ENCODE data around the gene LGALS7. TPM values are rescaled to one million over a fixed set of nuclear protein-coding genes. Genes with fewer than 3 reads are reported as not detected.

Gene LGALS7
- total RNA-seq, 4 donors from 2014 or later = not detected

GRCh38 chr19:38742296-38742695 is 31.0 kb downstream of the LGALS7 start:
- WGBS, 2 donors = 93 to 94% methylated on average over 9 of the region's 9 CpGs
- TF ChIP-seq POLR2A (IDR thresholded peaks at IDR 0.05) = no peak
- no peak for TF ChIP-seq CTCF (IDR thresholded peaks at IDR 0.05)

GRCh38 chr19:38741670-38742069 is 31.6 kb downstream of the LGALS7 start:
- 95 to 97% methylated on average over 6 to 15 of the region's 15 CpGs for WGBS, 2 donors
- Histone ChIP-seq H3K9me3 (no peaks in the 10 kb centered on the region), H3K4me3 (replicated peaks in 1 of 3) (no peak overlapping the region), H3K4me1 (peaks cover 0 to 4% of the 10 kb centered on the region in 2 donors), H3K27me3 (no peaks in the 10 kb centered on the region), H3K36me3 (no peaks in the 10 kb centered on the region), H3K27ac (no peak overlapping the region)
- DNase-seq = no peak
- TF ChIP-seq CTCF (IDR thresholded peaks at IDR 0.05) (no peak), POLR2A (IDR thresholded peaks at IDR 0.05) (no peak)
- intact Hi-C loops (cut with DNase I) = no loop called here

More at GRCh38 chr19:38742296-38742695, 31.0 kb downstream of the LGALS7 start:
- Histone ChIP-seq H3K27ac (no peak overlapping the region), H3K4me3 (replicated peaks in 1 of 3) (no peak overlapping the region), H3K36me3 (no peaks in the 10 kb centered on the region), H3K9me3 (no peaks in the 10 kb centered on the region), H3K4me1 (no peaks in the 10 kb centered on the region), H3K27me3 (no peaks in the 10 kb centered on the region)
- no peak for DNase-seq
- intact Hi-C loops (cut with DNase I) = no loop called here

GRCh38 chr19:38740932-38741331 is 32.4 kb downstream of the LGALS7 start:
- no peaks in the 10 kb centered on the region for H3K9me3 ChIP-seq
- no peak for TF ChIP-seq POLR2A (IDR thresholded peaks at IDR 0.05)
- TF ChIP-seq CTCF (IDR thresholded peaks at IDR 0.05) = no peak
- no peaks in the 10 kb centered on the region for H3K36me3 ChIP-seq
- H3K4me3 ChIP-seq (replicated peaks in 1 of 3) = no peak overlapping the region
- 85 to 100% methylated on average over 2 of the region's 2 CpGs for WGBS, 2 donors
- intact Hi-C loops (cut with DNase I) = no loop called here
- no peak overlapping the region for H3K27ac ChIP-seq
- no peaks in the 10 kb centered on the region for H3K27me3 ChIP-seq
- peaks cover 4 to 8% of the 10 kb centered on the region in 2 donors for H3K4me1 ChIP-seq
- DNase-seq = no peak

GRCh38 chr19:38740257-38740592 is 33.1 kb downstream of the LGALS7 start:
- intact Hi-C loops (cut with DNase I) = no loop called here
- TF ChIP-seq POLR2A (IDR thresholded peaks at IDR 0.05) (no peak), CTCF (IDR thresholded peaks at IDR 0.05) (no peak)

GRCh38 chr19:38739440-38740256 is 33.7 kb downstream of the LGALS7 start:
- H3K27ac ChIP-seq = no peak overlapping the region
- DNase-seq = no peak
- WGBS, 2 donors = 72 to 93% methylated on average over 6 to 15 of the region's 16 CpGs
- intact Hi-C loops (cut with DNase I) = no loop called here
- no peak for TF ChIP-seq POLR2A (IDR thresholded peaks at IDR 0.05)
- TF ChIP-seq CTCF (IDR thresholded peaks at IDR 0.05) = no peak
- no peaks in the 10 kb centered on the region for H3K9me3 ChIP-seq
- no peaks in the 10 kb centered on the region for H3K27me3 ChIP-seq
- peaks cover 4 to 8% of the 10 kb centered on the region in 2 donors for H3K4me1 ChIP-seq
- H3K4me3 ChIP-seq (replicated peaks in 1 of 3) = no peak overlapping the region
- no peaks in the 10 kb centered on the region for H3K36me3 ChIP-seq

More at GRCh38 chr19:38740257-38740592, 33.1 kb downstream of the LGALS7 start:
- Histone ChIP-seq H3K9me3 (no peaks in the 10 kb centered on the region), H3K4me3 (replicated peaks in 1 of 3) (no peak overlapping the region), H3K27me3 (no peaks in the 10 kb centered on the region), H3K36me3 (no peaks in the 10 kb centered on the region), H3K27ac (no peak overlapping the region), H3K4me1 (peaks cover 4 to 8% of the 10 kb centered on the region in 2 donors)
- 86 to 92% methylated on average over 7 to 9 of the region's 9 CpGs for WGBS, 2 donors
- no peak for DNase-seq
